Measurements from ENCODE around the gene HDAC4. TPM values are rescaled to one million over a fixed set of nuclear protein-coding genes. Genes with fewer than 3 reads are reported as not detected.

Gene HDAC4
- total and polyA plus RNA-seq, 2 of the 8 experiments (the other 6 are each of a cell fraction or from before 2014, with no cell fraction given), result 15.4 to 31.5 TPM

- no peak overlapping the region for H2BK20ac ChIP-seq (ENCODE audit: low read length)
- no peak overlapping the region for H3K56ac ChIP-seq (replicated peaks; ENCODE audit: insufficient read length, low read depth, low read length)
- H3K27me3 ChIP-seq (replicated peaks in 1 of 4; ENCODE audit: control insufficient read depth in 3 of 4, extremely low read depth in 1 of 4, insufficient read depth in 3 of 4, low read length in 3 of 4), result no peaks in the 10 kb centered on the region
- no peak overlapping the region for H3K4me2 ChIP-seq (ENCODE audit: insufficient read depth in 1 of 2, low read depth in 2 of 2, low read length in 2 of 2)
- H3K9ac ChIP-seq (replicated peaks in 1 of 4; ENCODE audit: extremely low read depth in 1 of 4, low read depth in 3 of 4, low read length in 3 of 4), result no peak overlapping the region
- no peak overlapping the region for H4K8ac ChIP-seq (ENCODE audit: extremely low read depth, insufficient read depth, low read length)
- no peak overlapping the region for H4K5ac ChIP-seq (ENCODE audit: insufficient read length, low read depth, low read length)
- no peak overlapping the region for H3K4ac ChIP-seq (replicated peaks; ENCODE audit: insufficient read length, low read depth, low read length)
- peak overlapping the region; percentile 44 for H2BK5ac ChIP-seq (ENCODE audit: low read depth, low read length)
- peaks cover 0 to 6% (median 1%) of the 10 kb centered on the region in 4 experiments; a peak in 1 of 7 replicates for H3K4me1 ChIP-seq (replicated peaks in 1 of 4; ENCODE audit: control insufficient read depth in 3 of 4, insufficient read depth in 4 of 4, low read length in 3 of 4)
- no peak overlapping the region for H2AK5ac ChIP-seq (ENCODE audit: low read depth, low read length)
- no peak overlapping the region for H2AFZ ChIP-seq (ENCODE audit: low read length)
- H3K23ac ChIP-seq (ENCODE audit: insufficient read length), result no peak overlapping the region
- no peak overlapping the region for H3K14ac ChIP-seq (ENCODE audit: insufficient read length)
- H2BK15ac ChIP-seq (ENCODE audit: low read length), result no peak overlapping the region
- no peak overlapping the region for H2BK12ac ChIP-seq (ENCODE audit: low read depth, low read length)
- H3K9me3 ChIP-seq (ENCODE audit: insufficient read depth in 2 of 2, low read depth in 1 of 2, low read length in 1 of 2), result no peaks in the 10 kb centered on the region
- H4K91ac ChIP-seq (replicated peaks; ENCODE audit: insufficient read length, low read length), result no peak overlapping the region
- POLR2A ChIA-PET (ENCODE audit: partially characterized antibody), result interaction anchor here (1.0 kb wide), 1 partner anchor 731 kb away, joined by 3 read pairs; no protein-coding TSS in a partner anchor
- no peak overlapping the region; the same call in 1 of the 2 replicates for H3K18ac ChIP-seq (ENCODE audit: extremely low read depth, low read length)
- CTCF ChIA-PET (ENCODE audit: partially characterized antibody), result interaction anchor here (0.9 to 6.8 kb wide), 8 partner anchors 8 to 746 kb away, joined by 3 to 44 read pairs (median 4); no protein-coding TSS in a partner anchor
- peaks cover 28% of the 10 kb centered on the region for H3K79me1 ChIP-seq (ENCODE audit: low read depth, low read length)
- H3K23me2 ChIP-seq (ENCODE audit: low read depth, low read length), result no peaks in the 10 kb centered on the region
- H2BK120ac ChIP-seq (replicated peaks; ENCODE audit: low read depth, low read length), result no peak overlapping the region
- peaks cover 3 to 79% of the 10 kb centered on the region in 2 experiments; a peak in 2 of 4 replicates for H3K79me2 ChIP-seq (ENCODE audit: control insufficient read depth in 1 of 2, insufficient read depth in 2 of 2, low read length in 2 of 2)
- peaks cover 15 to 20% of the 10 kb centered on the region in 2 experiments for H4K20me1 ChIP-seq (replicated peaks in 1 of 2; ENCODE audit: control insufficient read depth in 1 of 2, insufficient read depth in 2 of 2, low read length in 2 of 2)
- no peak overlapping the region for H3K27ac ChIP-seq (ENCODE audit: low read depth, low read length)
- FAIRE-seq (no peak), DNase-seq (ENCODE audit: low read depth in 1 of 2, low spot score in 2 of 2) (no peak)
- H3K36me3 ChIP-seq (ENCODE audit: control insufficient read depth in 2 of 4, insufficient read depth in 4 of 4, low read length in 3 of 4), result no peaks in the 10 kb centered on the region
- no peak overlapping the region for H3K4me3 ChIP-seq (ENCODE audit: extremely low read depth in 1 of 4, insufficient read depth in 2 of 4, low read depth in 3 of 4, low read length in 4 of 4)
- WGBS, 2 experiments (ENCODE audit: extremely low coverage in 1 of 2, insufficient coverage in 1 of 2, insufficient read length in 1 of 2, insufficient replicate concordance in 2 of 2, low coverage in 1 of 2, low lambda C conversion rate in 2 of 2, missing lambda C conversion rate in 1 of 2), result 86% methylated on average over 34 of the region's 34 CpGs; no CpG with 5 or more reads in 1 of the 2 experiments
- no peak for TF ChIP-seq RXRA (IDR thresholded peaks at IDR 0.05; ENCODE audit: insufficient read depth, low read depth, low read length)
- no peak for TF ChIP-seq SRF (IDR thresholded peaks at IDR 0.05; ENCODE audit: low read depth, low read length)
- no peak for TF ChIP-seq HDAC2 (IDR thresholded peaks at IDR 0.05; ENCODE audit: borderline replicate concordance in 1 of 2, low read depth in 2 of 2, low read length in 2 of 2)
- TF ChIP-seq KDM4A (IDR thresholded peaks at IDR 0.05; ENCODE audit: low read depth, low read length, severe bottlenecking), result no peak
- TF ChIP-seq SP4 (IDR thresholded peaks at IDR 0.05; ENCODE audit: low read length), result no peak
- no peak for TF ChIP-seq SP1 (IDR thresholded peaks at IDR 0.05; ENCODE audit: low read depth, low read length)
- TF ChIP-seq BACH1 (IDR thresholded peaks at IDR 0.05; ENCODE audit: low read length), result no peak
- no peak for TF ChIP-seq KDM5A (IDR thresholded peaks at IDR 0.05; ENCODE audit: low read length)
- no peak for TF ChIP-seq USF2 (IDR thresholded peaks at IDR 0.05; ENCODE audit: low read length)
- no peak for TF ChIP-seq NRF1 (IDR thresholded peaks at IDR 0.05; ENCODE audit: low read depth, low read length)
- no peak for TF ChIP-seq SIX5 (IDR thresholded peaks at IDR 0.05; ENCODE audit: low read depth, low read length)
- no peak for TF ChIP-seq EP300 (IDR thresholded peaks at IDR 0.05; ENCODE audit: borderline replicate concordance in 1 of 2, low read depth in 2 of 2, low read length in 2 of 2)
Measured at GRCh38 chr2:239275044-239275685, 125.7 kb downstream of the HDAC4 start.

Data from H1 (cell line).